ENCODE measurements around the gene MYCBP2. TPM values are rescaled to one million over a fixed set of nuclear protein-coding genes. Genes with fewer than 3 reads are reported as not detected.
A peak's percentile ranks its signal among the peaks of the same experiment; 100 is the strongest.

The MYCBP2 gene
- total RNA-seq, 1 donor from 2014 or later, result 37.4 TPM

- H3K27me3 ChIP-seq (ENCODE audit: control insufficient read depth, insufficient read depth, low read length), result no peaks in the 10 kb centered on the region
- DNase-seq (ENCODE audit: low read depth), result no peak
- peaks cover 2% of the 10 kb centered on the region for H3K36me3 ChIP-seq (ENCODE audit: control insufficient read depth, insufficient read depth, low read length)
- no peak overlapping the region for H3K4me3 ChIP-seq (ENCODE audit: low read depth, low read length)
- TF ChIP-seq, protein P1, sequence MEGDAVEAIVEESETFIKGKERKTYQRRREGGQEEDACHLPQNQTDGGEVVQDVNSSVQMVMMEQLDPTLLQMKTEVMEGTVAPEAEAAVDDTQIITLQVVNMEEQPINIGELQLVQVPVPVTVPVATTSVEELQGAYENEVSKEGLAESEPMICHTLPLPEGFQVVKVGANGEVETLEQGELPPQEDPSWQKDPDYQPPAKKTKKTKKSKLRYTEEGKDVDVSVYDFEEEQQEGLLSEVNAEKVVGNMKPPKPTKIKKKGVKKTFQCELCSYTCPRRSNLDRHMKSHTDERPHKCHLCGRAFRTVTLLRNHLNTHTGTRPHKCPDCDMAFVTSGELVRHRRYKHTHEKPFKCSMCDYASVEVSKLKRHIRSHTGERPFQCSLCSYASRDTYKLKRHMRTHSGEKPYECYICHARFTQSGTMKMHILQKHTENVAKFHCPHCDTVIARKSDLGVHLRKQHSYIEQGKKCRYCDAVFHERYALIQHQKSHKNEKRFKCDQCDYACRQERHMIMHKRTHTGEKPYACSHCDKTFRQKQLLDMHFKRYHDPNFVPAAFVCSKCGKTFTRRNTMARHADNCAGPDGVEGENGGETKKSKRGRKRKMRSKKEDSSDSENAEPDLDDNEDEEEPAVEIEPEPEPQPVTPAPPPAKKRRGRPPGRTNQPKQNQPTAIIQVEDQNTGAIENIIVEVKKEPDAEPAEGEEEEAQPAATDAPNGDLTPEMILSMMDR (IDR thresholded peaks at IDR 0.05; ENCODE audit: insufficient read depth, low read length, severe bottlenecking), result no peak
- FAIRE-seq, result no peak
Measured at GRCh38 chr13:77196052-77196618, 130.8 kb downstream of the MYCBP2 start.

- Histone ChIP-seq H3K4me3 (ENCODE audit: low read depth, low read length) (no peak overlapping the region), H3K36me3 (ENCODE audit: control insufficient read depth, insufficient read depth, low read length) (peaks cover 2% of the 10 kb centered on the region), H3K27me3 (ENCODE audit: control insufficient read depth, insufficient read depth, low read length) (no peaks in the 10 kb centered on the region)
- TF ChIP-seq, protein P1 (IDR thresholded peaks at IDR 0.05; ENCODE audit: insufficient read depth, low read length, severe bottlenecking), result no peak
- FAIRE-seq (no peak), DNase-seq (ENCODE audit: low read depth) (no peak)
Measured at GRCh38 chr13:77190349-77190958, 136.4 kb downstream of the MYCBP2 start.

DNA sequence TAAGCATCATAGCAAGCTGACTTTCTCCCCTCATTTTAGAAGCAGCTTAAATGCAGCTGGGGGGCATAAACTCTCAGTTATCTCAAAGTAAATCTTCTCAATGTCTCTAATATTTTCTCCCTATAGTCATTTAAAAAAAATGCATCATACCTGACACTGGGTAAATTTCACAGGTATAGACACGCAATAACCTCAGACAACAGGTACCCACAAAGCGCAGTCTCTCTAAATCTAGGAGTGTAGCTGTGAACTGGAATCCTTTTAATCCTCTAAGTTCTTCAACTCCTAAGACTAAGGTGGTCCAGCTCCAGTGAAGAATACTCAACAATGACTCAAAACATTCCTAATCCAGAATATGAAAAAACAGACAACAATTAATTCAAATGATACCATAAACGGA, 141.2 kb downstream of the MYCBP2 start:
- H3K36me3 ChIP-seq (ENCODE audit: control insufficient read depth, insufficient read depth, low read length), result peaks cover 2% of the 10 kb centered on the region
- no peak overlapping the region for H3K4me3 ChIP-seq (ENCODE audit: low read depth, low read length)
- DNase-seq (ENCODE audit: low read depth) (peak; percentile 84), FAIRE-seq (no peak)
- H3K27me3 ChIP-seq (ENCODE audit: control insufficient read depth, insufficient read depth, low read length), result no peaks in the 10 kb centered on the region
- TF ChIP-seq, protein P1 (IDR thresholded peaks at IDR 0.05; ENCODE audit: insufficient read depth, low read length, severe bottlenecking), result no peak

DNA sequence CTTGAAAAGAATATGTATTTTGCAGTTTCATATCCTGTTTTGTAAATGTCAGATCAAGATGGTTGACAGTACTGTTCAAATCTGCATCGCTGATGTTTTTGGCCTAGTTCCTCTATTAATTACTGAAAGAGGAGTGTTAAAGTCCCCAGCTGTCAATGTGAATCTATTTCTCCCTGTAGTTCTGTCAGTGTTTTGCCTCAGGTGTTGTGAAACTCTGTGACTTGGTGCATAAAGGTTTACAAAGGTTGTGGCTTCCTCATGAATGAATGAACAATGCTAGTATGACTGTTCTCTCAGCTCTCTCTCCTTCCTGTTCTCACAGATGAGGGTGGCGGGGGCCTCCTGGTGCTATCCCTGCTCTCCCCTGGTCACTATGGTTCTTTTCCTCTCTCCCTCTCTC, 142.4 kb downstream of the MYCBP2 start:
- Histone ChIP-seq H3K27me3 (ENCODE audit: control insufficient read depth, insufficient read depth, low read length) (no peaks in the 10 kb centered on the region), H3K4me3 (ENCODE audit: low read depth, low read length) (no peak overlapping the region), H3K36me3 (ENCODE audit: control insufficient read depth, insufficient read depth, low read length) (peaks cover 3% of the 10 kb centered on the region)
- FAIRE-seq (no peak), DNase-seq (ENCODE audit: low read depth) (peak; percentile 80)
- TF ChIP-seq, protein P1 (IDR thresholded peaks at IDR 0.05; ENCODE audit: insufficient read depth, low read length, severe bottlenecking), result no peak

- no peak overlapping the region for H3K4me3 ChIP-seq (ENCODE audit: low read depth, low read length)
- FAIRE-seq (no peak), DNase-seq (ENCODE audit: low read depth) (no peak)
- TF ChIP-seq, protein P1 (IDR thresholded peaks at IDR 0.05; ENCODE audit: insufficient read depth, low read length, severe bottlenecking), result no peak
- peaks cover 1% of the 10 kb centered on the region for H3K36me3 ChIP-seq (ENCODE audit: control insufficient read depth, insufficient read depth, low read length)
- H3K27me3 ChIP-seq (ENCODE audit: control insufficient read depth, insufficient read depth, low read length), result no peaks in the 10 kb centered on the region
Measured at GRCh38 chr13:77180011-77180410, 146.9 kb downstream of the MYCBP2 start.

DNA sequence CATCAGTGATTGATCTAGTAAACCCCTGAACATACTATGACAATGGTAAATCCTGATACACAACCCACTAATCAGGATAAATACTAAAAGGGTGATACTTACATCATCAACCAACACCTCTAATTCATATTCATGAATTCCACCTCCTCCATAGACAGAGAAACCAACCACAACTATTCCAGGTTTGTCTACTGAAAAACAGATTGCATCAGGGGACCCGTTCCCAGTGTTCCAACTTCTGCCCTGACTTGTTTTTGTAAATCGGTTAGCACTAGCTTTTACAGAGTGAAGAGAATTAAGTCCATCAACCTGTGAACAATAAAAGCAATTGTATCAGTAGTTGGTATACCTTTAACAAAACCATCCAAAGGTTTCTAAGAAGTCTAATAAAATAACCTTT, 149.2 kb downstream of the MYCBP2 start:
- DNase-seq (ENCODE audit: low read depth) (no peak), FAIRE-seq (no peak)
- Histone ChIP-seq H3K4me3 (ENCODE audit: low read depth, low read length) (no peak overlapping the region), H3K36me3 (ENCODE audit: control insufficient read depth, insufficient read depth, low read length) (peaks cover 1% of the 10 kb centered on the region), H3K27me3 (ENCODE audit: control insufficient read depth, insufficient read depth, low read length) (no peaks in the 10 kb centered on the region)
- TF ChIP-seq, protein P1 (IDR thresholded peaks at IDR 0.05; ENCODE audit: insufficient read depth, low read length, severe bottlenecking), result no peak

All from bronchial epithelial cell (primary cell).